Middle frontal gyrus (tissue), 1 donor: ENCODE results near the gene CDC42SE1.

ENCODE experiments used
- DNase-seq: peaks from one replicate; pipeline ENCODE4 v3.0.0-alpha.2; 2015; ENCODE audit warnings: low spot score; ENCODE audit errors: extremely low spot score

CDC42SE1 gene

GRCh38 chr1:151054971-151055547, 4.4 kb downstream of the CDC42SE1 start:
- DNase-seq, result no peak

DNA sequence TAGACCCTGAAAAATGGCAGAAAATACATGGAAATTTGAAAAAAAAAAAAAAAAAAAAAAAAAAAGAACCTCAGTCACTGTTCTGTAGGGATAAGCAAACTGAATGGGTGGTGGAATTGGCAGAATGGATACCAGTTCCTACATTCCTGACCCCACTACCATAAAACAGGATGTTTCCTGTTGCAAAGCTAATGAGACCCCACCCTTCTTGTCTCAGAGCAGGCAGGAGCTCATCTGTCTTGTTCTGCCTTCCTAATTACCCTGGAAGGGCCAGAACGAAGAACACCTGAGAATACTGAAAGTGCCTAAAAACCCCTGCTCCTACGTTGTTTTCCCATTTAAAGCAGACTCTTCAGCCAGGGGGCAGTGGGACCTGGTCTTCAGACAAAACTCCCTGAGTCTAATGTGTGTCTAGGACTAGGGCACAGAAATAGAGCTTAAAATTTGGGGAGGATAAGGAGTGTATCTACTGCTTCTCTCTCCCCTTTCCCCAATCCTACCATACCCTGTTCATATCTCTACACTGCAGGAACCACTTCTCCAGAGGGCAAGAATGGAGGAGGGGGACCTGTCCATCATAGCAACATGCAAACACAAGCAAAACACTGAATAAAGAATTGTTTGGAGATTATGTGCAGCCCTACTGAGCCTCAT, 7.9 kb downstream of the CDC42SE1 start:
- DNase-seq, result no peak

DNA sequence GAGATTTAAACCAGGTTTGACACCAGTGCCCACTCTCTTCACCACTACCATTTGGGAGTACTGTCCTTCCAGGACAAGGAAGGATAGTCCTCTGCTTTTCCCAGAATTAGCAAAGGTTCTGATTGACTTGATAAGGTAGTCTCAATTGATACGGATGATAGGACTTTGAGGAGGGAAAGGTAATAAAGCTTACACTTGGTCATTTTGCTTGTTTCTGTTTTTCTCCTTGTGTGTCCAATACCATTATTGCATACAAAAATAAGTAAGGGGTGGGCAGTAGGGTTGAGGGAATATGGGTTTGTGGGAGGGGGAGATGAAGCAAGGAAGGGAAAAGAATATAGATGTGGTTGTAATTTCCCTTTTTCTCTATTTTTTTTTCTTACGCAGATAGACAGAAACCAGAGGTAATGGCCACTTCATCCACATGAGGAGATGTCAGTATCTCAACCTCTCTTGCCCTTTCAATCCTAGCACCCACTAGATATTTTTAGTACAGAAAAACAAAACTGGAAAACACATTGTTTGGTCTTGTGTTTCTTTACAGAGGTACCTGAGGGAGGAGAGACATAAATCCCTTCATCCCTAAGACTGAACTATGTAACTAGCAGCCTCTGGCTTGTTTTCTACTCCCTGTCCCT, 9.3 kb downstream of the CDC42SE1 start:
- DNase-seq, result no peak

DNA sequence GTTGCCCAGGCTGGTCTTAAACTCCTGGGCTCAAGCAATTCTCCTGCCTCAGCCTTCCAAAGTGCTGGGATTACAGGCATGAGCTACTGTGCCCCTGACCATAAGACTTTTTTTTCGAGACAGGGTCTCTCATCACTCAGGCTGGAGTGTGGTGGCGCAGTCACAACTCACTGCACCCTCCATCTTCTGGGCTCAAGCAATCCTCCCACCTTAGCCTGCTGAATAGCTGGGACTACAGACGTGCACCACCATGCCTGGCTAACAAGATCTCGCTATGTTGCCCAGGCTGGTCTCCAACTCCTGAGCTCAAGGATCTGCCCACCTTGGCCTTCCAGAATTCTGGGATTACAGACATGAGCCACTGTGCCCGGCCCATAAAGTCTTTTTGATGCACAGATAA, 10.0 kb downstream of the CDC42SE1 start:
- no peak for DNase-seq

DNA sequence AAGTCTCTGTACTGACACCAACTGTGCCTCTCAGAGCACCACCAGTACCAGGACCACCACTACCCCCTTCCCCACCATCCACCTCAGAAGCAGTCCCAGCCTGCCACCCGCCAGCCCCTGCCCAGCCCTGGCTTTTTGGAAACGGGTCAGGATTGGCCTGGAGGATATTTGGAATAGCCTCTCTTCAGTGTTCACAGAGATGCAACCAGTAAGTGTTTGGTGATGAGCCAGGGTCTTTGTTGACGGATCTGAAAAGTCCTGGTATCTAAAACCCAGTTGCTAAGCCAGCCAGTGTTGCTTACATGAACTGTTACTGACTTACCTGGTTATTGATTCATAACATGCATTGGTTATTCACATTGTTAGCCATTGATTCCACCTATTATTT, 10.8 kb downstream of the CDC42SE1 start:
- DNase-seq, result no peak

DNA sequence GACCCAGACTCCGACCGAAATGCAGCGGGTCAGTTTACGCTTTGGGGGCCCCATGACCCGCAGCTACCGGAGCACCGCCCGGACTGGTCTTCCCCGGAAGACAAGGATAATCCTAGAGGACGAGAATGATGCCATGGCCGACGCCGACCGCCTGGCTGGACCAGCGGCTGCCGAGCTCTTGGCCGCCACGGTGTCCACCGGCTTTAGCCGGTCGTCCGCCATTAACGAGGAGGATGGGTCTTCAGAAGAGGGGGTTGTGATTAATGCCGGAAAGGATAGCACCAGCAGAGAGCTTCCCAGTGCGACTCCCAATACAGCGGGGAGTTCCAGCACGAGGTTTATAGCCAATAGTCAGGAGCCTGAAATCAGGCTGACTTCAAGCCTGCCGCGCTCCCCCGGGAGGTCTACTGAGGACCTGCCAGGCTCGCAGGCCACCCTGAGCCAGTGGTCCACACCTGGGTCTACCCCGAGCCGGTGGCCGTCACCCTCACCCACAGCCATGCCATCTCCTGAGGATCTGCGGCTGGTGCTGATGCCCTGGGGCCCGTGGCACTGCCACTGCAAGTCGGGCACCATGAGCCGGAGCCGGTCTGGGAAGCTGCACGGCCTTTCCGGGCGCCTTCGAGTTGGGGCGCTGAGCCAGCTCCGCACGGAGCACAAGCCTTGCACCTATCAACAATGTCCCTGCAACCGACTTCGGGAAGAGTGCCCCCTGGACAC, 11.3 kb downstream of the CDC42SE1 start:
- no peak for DNase-seq

- DNase-seq, result no peak
Measured at GRCh38 chr1:151047591-151047924, 11.9 kb downstream of the CDC42SE1 start, which contains the start of gene C1orf56. Gene C1orf56, plus strand, starts transcription at chr1:151047751. Its CDS starts 97 bp downstream, at chr1:151047848.

DNA sequence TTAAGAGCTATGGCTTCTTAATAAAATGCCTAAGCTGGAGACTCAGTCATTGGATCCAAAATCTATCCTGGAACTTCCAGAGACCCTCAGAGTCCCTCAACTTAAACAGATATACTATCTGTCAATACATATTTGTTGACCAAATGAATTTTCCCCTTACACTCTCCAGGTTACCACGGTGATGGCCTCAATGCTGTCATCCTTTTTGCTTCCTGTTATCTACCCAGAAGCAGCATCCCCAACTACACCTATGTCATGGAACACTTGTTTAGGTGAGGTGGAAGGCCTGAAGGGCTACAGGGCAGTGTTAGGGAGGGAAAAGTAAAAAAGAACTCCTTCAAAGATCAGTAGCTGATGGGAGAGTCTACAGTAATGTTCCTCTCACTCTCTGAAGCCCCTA, 16.3 kb downstream of the CDC42SE1 start:
- DNase-seq, result no peak

DNA sequence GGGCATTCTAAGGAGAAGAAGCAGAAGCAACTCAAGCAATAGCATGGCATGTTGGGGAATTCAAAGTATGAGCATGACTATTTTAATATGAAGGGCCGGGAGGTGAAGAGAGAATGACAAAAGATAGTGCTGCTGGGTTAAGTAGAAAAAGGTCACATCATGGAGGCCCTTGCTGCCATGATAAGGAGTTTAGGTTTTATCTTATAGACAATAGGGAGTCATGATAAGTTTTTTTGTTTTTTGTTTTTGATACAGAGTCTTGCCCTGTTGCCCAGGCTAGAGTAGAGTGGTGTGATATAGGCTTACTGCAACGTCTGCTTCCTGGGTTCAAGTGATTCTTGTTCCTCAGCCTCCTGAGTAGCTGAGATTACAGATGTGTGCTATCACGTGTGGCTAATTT, 19.9 kb downstream of the CDC42SE1 start:
- no peak for DNase-seq

GRCh38 chr1:151037032-151037431, 22.4 kb downstream of the CDC42SE1 start:
- no peak for DNase-seq

GRCh38 chr1:151036356-151036755, 23.1 kb downstream of the CDC42SE1 start, which contains the start of gene BNIPL:
Gene BNIPL, plus strand, starts transcription at chr1:151036586. Its CDS starts 140 bp downstream, at chr1:151036726.
- DNase-seq, result no peak

DNA sequence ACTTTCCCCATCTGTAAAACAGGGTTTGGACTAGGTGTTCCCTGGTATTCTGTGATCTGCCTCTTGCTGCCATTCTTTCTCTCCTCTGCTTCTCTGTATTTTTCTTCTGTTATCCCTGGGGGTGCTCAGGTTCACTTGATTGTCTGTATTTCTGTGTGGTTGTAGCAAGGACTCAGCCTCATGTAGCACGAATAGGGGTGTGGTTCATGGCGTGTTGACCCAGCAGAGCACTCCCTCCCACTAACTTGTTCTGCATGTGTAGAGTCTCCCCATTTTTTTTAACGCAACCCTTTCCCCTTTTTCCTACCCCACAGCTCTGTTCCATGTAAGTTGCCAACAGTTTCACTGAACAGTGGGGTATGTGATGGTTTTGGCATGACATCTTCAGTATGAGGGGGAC, 24.3 kb downstream of the CDC42SE1 start:
- DNase-seq, result no peak

- DNase-seq, result no peak
Measured at GRCh38 chr1:151032164-151032563, 27.3 kb downstream of the CDC42SE1 start.

GRCh38 chr1:151026460-151026859, 33.0 kb downstream of the CDC42SE1 start:
- no peak for DNase-seq

DNA sequence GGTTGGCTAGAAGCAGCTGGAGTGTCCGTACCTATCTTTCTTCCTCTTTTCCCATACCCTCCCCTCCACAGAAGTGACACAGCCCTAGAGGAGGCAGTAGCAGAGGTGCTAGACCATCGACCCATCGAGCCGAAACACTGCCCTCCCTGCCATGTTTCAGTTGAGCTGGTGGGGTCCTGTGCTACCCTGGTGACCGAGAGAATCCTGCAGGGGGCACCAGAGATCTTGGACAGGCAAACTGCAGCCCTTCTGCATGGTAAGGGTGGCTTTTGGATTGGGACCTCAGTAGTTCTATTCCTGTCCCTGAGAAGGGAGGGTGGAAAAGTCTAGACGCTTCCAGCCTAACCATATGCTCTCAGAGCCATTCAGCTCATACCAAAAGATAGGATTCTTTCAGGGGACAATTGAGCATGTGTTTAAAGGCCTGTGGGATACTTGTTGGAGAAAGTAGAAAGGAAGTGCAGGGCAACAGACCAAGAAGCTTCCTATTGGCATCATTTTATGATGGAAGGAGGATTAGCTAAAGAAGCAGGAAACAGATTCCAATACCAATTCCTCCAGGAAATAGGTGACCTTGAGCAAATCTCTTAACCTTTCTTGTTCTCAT, 34.8 kb downstream of the CDC42SE1 start:
- DNase-seq, result no peak

DNA sequence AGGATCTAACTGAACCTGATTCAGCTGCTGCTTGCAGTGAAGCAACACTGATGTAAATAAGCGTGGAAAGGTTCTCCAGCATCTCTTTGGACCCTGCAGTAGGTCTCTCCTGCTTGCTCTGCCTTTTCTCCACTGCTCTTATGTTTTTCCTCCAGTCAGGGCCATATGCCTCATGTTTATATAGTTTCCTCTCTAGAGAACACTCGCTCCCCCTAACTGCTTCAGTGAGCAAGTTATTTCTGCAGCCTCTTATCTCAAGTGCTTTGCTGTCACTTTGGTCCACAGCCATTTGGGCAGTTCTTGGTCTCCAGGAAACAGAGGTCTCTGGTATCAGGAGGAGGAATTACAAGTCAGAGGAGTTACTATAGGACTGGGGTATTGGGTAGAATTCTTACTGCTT, 45.9 kb downstream of the CDC42SE1 start:
- no peak for DNase-seq

GRCh38 chr1:151012684-151013471, 46.5 kb downstream of the CDC42SE1 start:
- DNase-seq, result no peak

- DNase-seq, result no peak
Measured at GRCh38 chr1:151011154-151011850, 48.1 kb downstream of the CDC42SE1 start.

- DNase-seq, result no peak
Measured at GRCh38 chr1:151010346-151010726, 49.1 kb downstream of the CDC42SE1 start.

DNA sequence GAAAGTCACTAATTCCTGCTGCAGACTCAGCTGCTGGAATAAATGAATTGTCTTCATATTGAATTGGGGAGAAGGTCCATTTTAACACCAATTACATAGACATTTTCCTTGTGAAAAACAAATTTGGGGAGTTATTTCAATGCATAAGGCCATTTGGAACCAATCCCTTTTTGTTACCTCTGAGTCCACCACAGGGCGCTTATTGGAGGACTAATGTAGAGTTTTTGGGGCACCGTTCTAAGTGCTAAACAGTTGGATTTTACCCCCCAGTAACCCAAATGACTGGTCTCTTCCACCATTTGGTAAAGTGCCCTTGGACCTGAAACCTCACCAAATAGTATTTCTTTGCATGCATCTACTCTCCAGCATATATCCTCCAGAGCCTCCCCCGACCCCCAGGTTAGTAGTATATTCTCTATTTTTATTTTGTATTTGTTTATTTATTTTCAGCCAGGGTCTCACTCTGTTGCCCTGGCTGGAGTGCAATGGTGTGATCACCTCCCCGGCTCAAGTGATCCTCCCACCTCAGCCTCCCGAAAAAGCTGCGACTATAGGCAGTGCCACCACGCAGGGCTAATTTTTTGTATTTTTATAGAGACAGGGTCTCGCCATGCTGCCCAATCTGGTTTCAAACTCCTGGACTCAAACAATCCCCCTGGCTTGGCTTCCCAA, 49.6 kb downstream of the CDC42SE1 start:
- no peak for DNase-seq
